Endodermal cell (in vitro differentiated cells): Measurements from ENCODE around the gene SPAG16. TPM values are rescaled to one million over a fixed set of nuclear protein-coding genes. Genes with fewer than 3 reads are reported as not detected.

Experiments used
- DNase-seq: peaks from one replicate; pipeline ENCODE4 v3.0.0-alpha.2; 2017
- H3K27ac ChIP-seq: 2 replicates; pipeline ENCODE4 v1.5.1; 2013; ENCODE audit warnings: mild to moderate bottlenecking, low read depth, low read length, moderate library complexity
- H3K27me3 ChIP-seq: 2 replicates; pipeline ENCODE4 v1.6.1; 2013; ENCODE audit warnings: mild to moderate bottlenecking, low read length, moderate library complexity; ENCODE audit not compliant: insufficient read depth, control insufficient read depth, poor library complexity, severe bottlenecking
- H3K36me3 ChIP-seq: 2 replicates; pipeline ENCODE4 v1.7.0; 2013; ENCODE audit warnings: mild to moderate bottlenecking, low read length, moderate library complexity; ENCODE audit not compliant: control insufficient read depth, insufficient read depth
- H3K4me1 ChIP-seq: one replicate; pipeline ENCODE4 v1.7.0; 2013; ENCODE audit warnings: low read length; ENCODE audit not compliant: control insufficient read depth, insufficient read depth
- H3K4me3 ChIP-seq: 2 replicates; pipeline ENCODE4 v1.5.1; 2013; ENCODE audit warnings: mild to moderate bottlenecking, low read length, moderate library complexity
- H3K9ac ChIP-seq: 2 replicates; pipeline ENCODE4 v1.6.1; 2013; ENCODE audit warnings: mild to moderate bottlenecking, low read length, moderate library complexity; ENCODE audit not compliant: poor library complexity, severe bottlenecking; ENCODE audit errors: extremely low read depth
- H3K9me3 ChIP-seq: 2 replicates; pipeline ENCODE4 v1.6.1; 2013; ENCODE audit warnings: mild to moderate bottlenecking, low read length, moderate library complexity; ENCODE audit not compliant: control insufficient read depth
- H3K27ac Mint-ChIP-seq: 2 replicates; pipeline ENCODE4 v1.8.0; 2020; ENCODE audit warnings: mixed read lengths
- H3K27me3 Mint-ChIP-seq: 2 replicates; pipeline ENCODE4 v1.8.0; 2021; ENCODE audit warnings: mild to moderate bottlenecking, mixed read lengths; ENCODE audit not compliant: insufficient read depth
- H3K36me3 Mint-ChIP-seq: 2 replicates; pipeline ENCODE4 v1.8.0; 2020; ENCODE audit warnings: low read depth, mixed read lengths
- H3K4me1 Mint-ChIP-seq: 2 replicates; pipeline ENCODE4 v1.8.0; 2020; ENCODE audit warnings: mixed read lengths
- H3K4me3 Mint-ChIP-seq: 2 replicates; pipeline ENCODE4 v1.8.0; 2020; ENCODE audit warnings: mild to moderate bottlenecking, moderate library complexity, mixed read lengths
- H3K9me3 Mint-ChIP-seq: 2 replicates; pipeline ENCODE4 v1.8.0; 2020; ENCODE audit warnings: mild to moderate bottlenecking, mixed read lengths
- WGBS, 2 experiments: methylation state at CpG; one replicate each; pipeline versions ENCODE4 v1.1.5 to v1.1.7; 2013; ENCODE audit warnings: missing lambda C conversion rate in 2 of 2, mixed read lengths in 1 of 2; ENCODE audit not compliant: insufficient coverage in 1 of 2, insufficient read length in 1 of 2; 5-methylcytosine and 5-hydroxymethylcytosine counted together
- total RNA-seq, 2 donors: library from RNA; stranded (reverse); fragmentation: NEBNext Ultra II Directional in 1 of 2; extraction: Animal tissue kit (Norgen Biotek cat#: 25700) in 1 of 2; gene quantifications; 2 replicates in 1 of 2; 3 replicates in 1 of 2; pipeline ENCODE4 v1.2.1, GENCODE V29; 2021
- TF ChIP-seq, protein P1 (sequence below): fragments of 200-600 bp; sonication (generic); conservative IDR thresholded peaks from 2 replicates; pipeline ENCODE4 v1.5.0; 2021; ENCODE audit warnings: antibody characterized with exemption, mild to moderate bottlenecking

The SPAG16 gene
- total RNA-seq, 2 donors from 2014 or later = 27.8 to 38.2 TPM

DNA sequence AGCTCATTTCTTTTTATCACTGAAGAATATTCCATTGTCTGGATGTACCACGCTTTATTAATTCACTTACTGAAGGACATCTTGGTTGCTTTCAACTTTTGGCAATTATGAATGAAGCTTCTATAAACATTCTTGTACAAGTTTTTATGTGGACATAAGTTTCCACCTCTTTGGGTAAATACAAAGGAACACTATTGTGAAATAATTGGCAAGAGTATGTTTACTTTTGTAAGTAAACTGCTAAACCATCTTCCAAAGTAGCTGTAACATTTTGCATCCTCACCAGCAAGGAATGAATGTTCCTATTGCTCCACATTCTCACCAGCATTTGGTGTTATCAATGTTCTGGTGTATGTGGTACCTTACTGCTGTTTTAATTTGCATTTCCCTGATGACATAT lies 1110.8 kb downstream of the SPAG16 start:
- 100% methylated on average over 1 of the region's 1 CpG for WGBS, 2 experiments
- H3K4me3 ChIP-seq = no peak overlapping the region
- no peak overlapping the region for H3K27ac ChIP-seq
- no peaks in the 10 kb centered on the region for H3K4me1 Mint-ChIP-seq
- no peaks in the 10 kb centered on the region for H3K36me3 ChIP-seq
- no peaks in the 10 kb centered on the region for H3K27me3 ChIP-seq
- H3K9ac ChIP-seq = no peak overlapping the region
- no peaks in the 10 kb centered on the region for H3K9me3 Mint-ChIP-seq
- TF ChIP-seq, protein P1, sequence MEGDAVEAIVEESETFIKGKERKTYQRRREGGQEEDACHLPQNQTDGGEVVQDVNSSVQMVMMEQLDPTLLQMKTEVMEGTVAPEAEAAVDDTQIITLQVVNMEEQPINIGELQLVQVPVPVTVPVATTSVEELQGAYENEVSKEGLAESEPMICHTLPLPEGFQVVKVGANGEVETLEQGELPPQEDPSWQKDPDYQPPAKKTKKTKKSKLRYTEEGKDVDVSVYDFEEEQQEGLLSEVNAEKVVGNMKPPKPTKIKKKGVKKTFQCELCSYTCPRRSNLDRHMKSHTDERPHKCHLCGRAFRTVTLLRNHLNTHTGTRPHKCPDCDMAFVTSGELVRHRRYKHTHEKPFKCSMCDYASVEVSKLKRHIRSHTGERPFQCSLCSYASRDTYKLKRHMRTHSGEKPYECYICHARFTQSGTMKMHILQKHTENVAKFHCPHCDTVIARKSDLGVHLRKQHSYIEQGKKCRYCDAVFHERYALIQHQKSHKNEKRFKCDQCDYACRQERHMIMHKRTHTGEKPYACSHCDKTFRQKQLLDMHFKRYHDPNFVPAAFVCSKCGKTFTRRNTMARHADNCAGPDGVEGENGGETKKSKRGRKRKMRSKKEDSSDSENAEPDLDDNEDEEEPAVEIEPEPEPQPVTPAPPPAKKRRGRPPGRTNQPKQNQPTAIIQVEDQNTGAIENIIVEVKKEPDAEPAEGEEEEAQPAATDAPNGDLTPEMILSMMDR = no peak
- H3K36me3 Mint-ChIP-seq = no peaks in the 10 kb centered on the region
- no peaks in the 10 kb centered on the region for H3K27me3 Mint-ChIP-seq
- no peak overlapping the region for H3K4me3 Mint-ChIP-seq
- no peaks in the 10 kb centered on the region for H3K4me1 ChIP-seq
- no peaks in the 10 kb centered on the region for H3K9me3 ChIP-seq
- no peak for DNase-seq
- H3K27ac Mint-ChIP-seq = no peak overlapping the region

DNA sequence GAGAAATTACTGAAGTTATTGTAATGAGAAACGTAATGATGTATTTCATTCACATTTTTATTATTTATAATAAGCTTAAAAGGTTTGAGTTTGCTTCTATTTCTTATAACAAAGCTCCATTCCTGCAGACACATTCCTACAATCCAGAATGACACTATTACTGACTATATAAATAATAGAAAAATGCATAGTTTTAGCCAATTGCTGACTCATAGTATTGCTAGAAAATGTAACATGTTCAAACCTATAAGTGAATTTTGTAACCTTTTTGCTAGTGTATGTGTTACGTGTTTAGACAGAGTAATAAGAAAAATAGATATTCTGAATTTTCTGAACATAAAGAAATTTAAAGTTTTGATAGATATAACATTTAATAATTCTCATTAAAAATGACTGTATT lies 1117.3 kb downstream of the SPAG16 start:
- Mint-ChIP-seq H3K27ac (no peak overlapping the region), H3K9me3 (no peaks in the 10 kb centered on the region), H3K36me3 (no peaks in the 10 kb centered on the region), H3K4me3 (no peak overlapping the region), H3K4me1 (no peaks in the 10 kb centered on the region), H3K27me3 (no peaks in the 10 kb centered on the region)
- Histone ChIP-seq H3K27ac (no peak overlapping the region), H3K27me3 (no peaks in the 10 kb centered on the region), H3K9ac (no peak overlapping the region), H3K4me3 (no peak overlapping the region), H3K36me3 (no peaks in the 10 kb centered on the region), H3K9me3 (no peaks in the 10 kb centered on the region), H3K4me1 (no peaks in the 10 kb centered on the region)
- TF ChIP-seq, protein P1 = no peak
- no peak for DNase-seq
- 100% methylated on average over 1 of the region's 2 CpGs; no CpG with 5 or more reads in 1 of the 2 experiments for WGBS, 2 experiments

DNA sequence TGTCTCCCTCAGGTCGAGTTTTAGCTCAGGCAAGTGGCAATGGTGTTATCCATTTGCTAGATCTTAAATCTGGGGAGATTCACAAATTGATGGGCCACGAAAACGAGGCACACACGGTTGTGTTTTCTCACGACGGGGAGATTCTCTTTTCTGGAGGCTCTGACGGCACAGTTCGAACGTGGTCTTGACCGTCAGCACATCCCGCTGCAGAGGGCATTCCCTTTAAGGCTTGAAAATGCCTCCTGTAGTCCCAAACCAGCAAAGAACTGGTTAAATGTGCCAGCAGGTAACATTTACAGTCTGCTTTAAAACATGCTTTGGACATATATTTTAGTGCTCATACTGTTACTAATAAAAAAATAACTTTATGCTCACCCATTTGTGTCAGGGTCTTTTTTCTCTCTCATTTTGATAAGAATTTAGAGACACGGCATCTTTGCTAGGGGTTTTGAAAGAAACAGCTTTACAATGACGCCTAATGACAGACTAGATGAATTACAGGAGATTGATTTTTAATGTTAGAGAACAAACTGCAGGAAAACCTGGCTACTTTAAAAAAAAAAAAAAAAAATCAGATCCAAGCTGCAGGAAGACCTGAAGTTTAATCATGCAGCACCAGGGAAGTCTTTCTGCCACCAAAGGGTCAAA lies 1126.0 kb downstream of the SPAG16 start:
- Mint-ChIP-seq H3K36me3 (no peaks in the 10 kb centered on the region), H3K4me1 (no peaks in the 10 kb centered on the region), H3K9me3 (no peaks in the 10 kb centered on the region), H3K4me3 (no peak overlapping the region), H3K27me3 (peaks cover 7% of the 10 kb centered on the region), H3K27ac (no peak overlapping the region)
- Histone ChIP-seq H3K4me1 (no peaks in the 10 kb centered on the region), H3K27ac (no peak overlapping the region), H3K9me3 (no peaks in the 10 kb centered on the region), H3K9ac (no peak overlapping the region), H3K36me3 (no peaks in the 10 kb centered on the region), H3K27me3 (no peaks in the 10 kb centered on the region), H3K4me3 (no peak overlapping the region)
- DNase-seq = no peak
- TF ChIP-seq, protein P1 = no peak
- WGBS, 2 experiments = 61 to 67% methylated on average over 11 to 13 of the region's 13 CpGs
